Type B pancreatic cell (in vitro differentiated cells): ENCODE measurements around the gene SPATA12. TPM values are rescaled to one million over a fixed set of nuclear protein-coding genes. Genes with fewer than 3 reads are reported as not detected.
"Not testable (repeated sequence)": the region's sequence is repeated elsewhere in the genome, so short reads cannot be mapped to it uniquely, and the experiment has no call there.

Source experiments
- DNase-seq: peaks from one replicate; pipeline ENCODE4 v3.0.0; 2021; ENCODE audit warnings: mixed read lengths; ENCODE audit not compliant: unreplicated experiment; ENCODE audit errors: extremely low spot score
- H3K27ac Mint-ChIP-seq: 2 replicates; pipeline ENCODE4 v1.8.0; 2021; ENCODE audit warnings: mild to moderate bottlenecking, mixed read lengths
- H3K27me3 Mint-ChIP-seq: 2 replicates; pipeline ENCODE4 v1.8.0; 2021; ENCODE audit warnings: mixed read lengths
- H3K36me3 Mint-ChIP-seq: 2 replicates; pipeline ENCODE4 v1.8.0; 2021; ENCODE audit warnings: mixed read lengths
- H3K4me1 Mint-ChIP-seq: one replicate; pipeline ENCODE4 v1.8.0; 2021; ENCODE audit warnings: mixed read lengths; ENCODE audit not compliant: unreplicated experiment
- H3K4me3 Mint-ChIP-seq: 2 replicates; pipeline ENCODE4 v1.8.0; 2021; ENCODE audit warnings: mild to moderate bottlenecking, mixed read lengths
- H3K9me3 Mint-ChIP-seq: 2 replicates; pipeline ENCODE4 v1.8.0; 2021; ENCODE audit warnings: mixed read lengths
- total RNA-seq: library from RNA; stranded (reverse); gene quantifications from 2 replicates; pipeline ENCODE4 v1.2.1, GENCODE V29; 2021; ENCODE audit warnings: low replicate concordance
- TF ChIP-seq, protein P1 (sequence below): fragments of 200-600 bp; sonication (generic); conservative IDR thresholded peaks from 2 replicates; pipeline ENCODE4 v1.5.0; 2021; ENCODE audit warnings: antibody characterized with exemption, mild to moderate bottlenecking

SPATA12 gene
- total RNA-seq, 1 donor from 2014 or later = not detected

DNA sequence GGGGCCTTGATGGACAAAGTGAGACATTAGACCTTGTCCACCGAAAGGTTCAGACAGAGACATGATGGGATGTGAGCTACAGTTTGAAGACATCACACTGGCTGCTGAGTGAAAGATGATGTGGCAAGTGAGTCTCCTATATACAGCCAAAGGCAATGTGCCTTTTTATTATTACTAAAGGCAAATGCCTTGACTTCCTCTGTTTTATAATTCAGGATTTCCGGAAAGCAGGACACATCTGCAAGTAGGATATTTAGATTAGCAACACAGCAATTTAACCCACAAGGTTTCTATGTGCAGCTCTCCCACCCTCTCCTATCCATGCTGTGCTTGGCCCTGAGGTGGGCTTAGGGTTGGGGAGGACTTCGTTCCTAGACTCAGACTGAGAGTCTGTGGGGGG is 20.7 kb downstream of the SPATA12 start:
- H3K9me3 Mint-ChIP-seq = no peaks in the 10 kb centered on the region
- H3K27ac Mint-ChIP-seq = no peak overlapping the region
- no peak for DNase-seq
- H3K36me3 Mint-ChIP-seq = no peaks in the 10 kb centered on the region
- TF ChIP-seq, protein P1, sequence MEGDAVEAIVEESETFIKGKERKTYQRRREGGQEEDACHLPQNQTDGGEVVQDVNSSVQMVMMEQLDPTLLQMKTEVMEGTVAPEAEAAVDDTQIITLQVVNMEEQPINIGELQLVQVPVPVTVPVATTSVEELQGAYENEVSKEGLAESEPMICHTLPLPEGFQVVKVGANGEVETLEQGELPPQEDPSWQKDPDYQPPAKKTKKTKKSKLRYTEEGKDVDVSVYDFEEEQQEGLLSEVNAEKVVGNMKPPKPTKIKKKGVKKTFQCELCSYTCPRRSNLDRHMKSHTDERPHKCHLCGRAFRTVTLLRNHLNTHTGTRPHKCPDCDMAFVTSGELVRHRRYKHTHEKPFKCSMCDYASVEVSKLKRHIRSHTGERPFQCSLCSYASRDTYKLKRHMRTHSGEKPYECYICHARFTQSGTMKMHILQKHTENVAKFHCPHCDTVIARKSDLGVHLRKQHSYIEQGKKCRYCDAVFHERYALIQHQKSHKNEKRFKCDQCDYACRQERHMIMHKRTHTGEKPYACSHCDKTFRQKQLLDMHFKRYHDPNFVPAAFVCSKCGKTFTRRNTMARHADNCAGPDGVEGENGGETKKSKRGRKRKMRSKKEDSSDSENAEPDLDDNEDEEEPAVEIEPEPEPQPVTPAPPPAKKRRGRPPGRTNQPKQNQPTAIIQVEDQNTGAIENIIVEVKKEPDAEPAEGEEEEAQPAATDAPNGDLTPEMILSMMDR = no peak
- peaks cover 12% of the 10 kb centered on the region for H3K4me1 Mint-ChIP-seq
- H3K4me3 Mint-ChIP-seq = no peak overlapping the region
- H3K27me3 Mint-ChIP-seq = peaks cover 24% of the 10 kb centered on the region

DNA sequence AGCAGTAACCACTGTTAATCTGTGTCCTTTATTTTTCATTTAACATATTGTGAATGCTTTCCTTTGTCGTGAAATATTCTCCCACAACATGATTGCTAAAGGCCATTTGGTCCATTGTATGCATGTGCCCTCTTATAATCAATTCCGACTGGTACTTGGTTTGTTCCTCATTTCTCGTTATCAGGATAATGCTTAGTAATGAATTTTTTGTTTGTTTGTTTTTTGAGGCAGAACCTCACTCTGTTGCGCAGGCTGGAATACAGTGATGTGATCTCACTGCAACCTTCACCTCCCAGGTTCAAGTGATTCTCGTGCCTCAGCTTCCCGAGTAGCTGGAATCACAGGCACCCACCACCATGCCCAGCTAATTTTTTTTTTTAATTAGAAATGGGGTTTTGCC is 22.0 kb downstream of the SPATA12 start:
- no peaks in the 10 kb centered on the region for H3K36me3 Mint-ChIP-seq
- H3K9me3 Mint-ChIP-seq = no peaks in the 10 kb centered on the region
- H3K27me3 Mint-ChIP-seq = peaks cover 16% of the 10 kb centered on the region
- H3K4me1 Mint-ChIP-seq = peaks cover 22% of the 10 kb centered on the region
- H3K27ac Mint-ChIP-seq = no peak overlapping the region
- TF ChIP-seq, protein P1 = no peak
- DNase-seq = no peak
- no peak overlapping the region for H3K4me3 Mint-ChIP-seq

DNA sequence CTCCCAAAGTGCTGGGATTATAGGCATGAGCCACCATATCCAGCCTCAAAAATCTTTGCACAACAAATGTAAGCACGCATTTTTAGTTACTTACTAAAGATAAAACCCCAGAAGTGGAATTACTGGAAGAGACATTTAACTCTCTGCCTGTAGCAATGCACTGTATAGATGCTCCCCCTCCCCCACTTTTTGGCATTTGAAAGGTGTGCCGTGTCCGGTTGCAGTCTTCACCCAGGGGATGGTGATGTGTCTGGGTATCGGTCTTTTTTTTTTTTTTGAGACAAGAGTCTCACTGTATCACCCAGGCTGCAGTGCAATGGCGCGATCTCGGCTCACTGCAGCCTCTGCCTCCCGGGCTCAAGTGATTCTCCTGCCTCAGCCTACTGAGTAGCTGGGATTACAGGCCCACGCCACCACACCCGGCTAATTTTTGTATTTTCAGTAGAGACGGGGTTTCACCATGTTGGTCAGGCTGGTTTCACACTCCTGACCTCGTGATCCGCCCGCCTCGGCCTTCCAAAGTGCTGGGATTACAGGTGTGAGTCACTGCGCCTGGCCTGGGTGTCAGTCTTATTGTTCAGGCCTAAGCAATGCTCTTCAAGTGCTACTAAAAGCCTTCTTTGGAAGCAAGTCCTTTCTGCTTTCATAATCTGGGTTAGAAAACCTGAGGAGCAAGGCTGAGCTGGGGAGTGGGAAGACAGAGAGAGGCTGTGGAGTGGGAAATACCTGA is 23.0 kb downstream of the SPATA12 start:
- not testable (repeated sequence) for H3K9me3 Mint-ChIP-seq, H3K27ac Mint-ChIP-seq, H3K4me3 Mint-ChIP-seq

DNA sequence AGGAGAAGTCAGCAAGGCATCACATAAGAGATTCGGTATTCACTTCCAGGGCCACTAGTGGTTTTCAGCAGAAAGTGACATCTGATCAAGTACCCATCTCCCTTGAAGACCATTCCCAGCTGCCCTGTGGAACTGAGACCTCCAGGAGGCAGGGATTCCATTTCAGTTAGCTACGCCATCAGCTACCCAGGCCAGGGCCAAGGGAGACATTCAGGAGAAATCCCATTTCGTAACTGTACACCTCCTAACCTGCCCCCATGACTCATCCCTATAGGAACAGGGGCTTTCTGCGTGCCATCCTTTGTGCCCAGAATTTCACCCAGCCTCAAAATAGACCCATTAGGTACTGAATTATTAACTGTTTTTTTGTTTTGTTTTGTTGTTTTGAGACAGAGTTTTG is 24.7 kb downstream of the SPATA12 start:
- no peak for DNase-seq
- H3K27ac Mint-ChIP-seq = no peak overlapping the region
- H3K27me3 Mint-ChIP-seq = peaks cover 8% of the 10 kb centered on the region
- peaks cover 15% of the 10 kb centered on the region for H3K4me1 Mint-ChIP-seq
- no peaks in the 10 kb centered on the region for H3K9me3 Mint-ChIP-seq
- no peaks in the 10 kb centered on the region for H3K36me3 Mint-ChIP-seq
- TF ChIP-seq, protein P1 = no peak
- H3K4me3 Mint-ChIP-seq = no peak overlapping the region

More for the DNA sequence above, 23.0 kb downstream of the SPATA12 start:
- not testable (repeated sequence) for DNase-seq, H3K36me3 Mint-ChIP-seq, H3K27me3 Mint-ChIP-seq
- H3K4me1 Mint-ChIP-seq = peaks cover 15% of the 10 kb centered on the region

DNA sequence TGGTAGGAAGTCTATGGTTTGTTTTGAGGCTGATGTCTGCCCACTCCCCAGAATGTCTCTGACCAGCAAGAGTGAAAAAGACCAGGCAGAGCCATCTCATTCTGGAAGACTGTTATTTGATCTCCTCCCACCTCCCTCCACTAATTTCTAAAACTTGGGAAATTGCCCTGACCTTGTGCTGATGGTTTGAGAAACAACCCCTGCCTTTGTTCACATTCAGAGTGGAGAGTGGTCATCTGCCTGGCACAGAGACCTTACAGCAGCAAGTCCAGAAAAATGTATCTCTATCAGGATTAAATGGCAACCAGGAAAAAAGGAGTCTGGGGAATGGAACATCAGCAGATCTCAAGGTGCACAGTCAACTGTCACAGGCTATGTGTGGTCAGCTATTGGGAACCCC is 25.7 kb downstream of the SPATA12 start:
- H3K9me3 Mint-ChIP-seq = no peaks in the 10 kb centered on the region
- TF ChIP-seq, protein P1 = no peak
- DNase-seq = no peak
- no peaks in the 10 kb centered on the region for H3K27me3 Mint-ChIP-seq
- H3K4me3 Mint-ChIP-seq = no peak overlapping the region
- no peaks in the 10 kb centered on the region for H3K36me3 Mint-ChIP-seq
- H3K27ac Mint-ChIP-seq = no peak overlapping the region
- peaks cover 19% of the 10 kb centered on the region for H3K4me1 Mint-ChIP-seq

DNA sequence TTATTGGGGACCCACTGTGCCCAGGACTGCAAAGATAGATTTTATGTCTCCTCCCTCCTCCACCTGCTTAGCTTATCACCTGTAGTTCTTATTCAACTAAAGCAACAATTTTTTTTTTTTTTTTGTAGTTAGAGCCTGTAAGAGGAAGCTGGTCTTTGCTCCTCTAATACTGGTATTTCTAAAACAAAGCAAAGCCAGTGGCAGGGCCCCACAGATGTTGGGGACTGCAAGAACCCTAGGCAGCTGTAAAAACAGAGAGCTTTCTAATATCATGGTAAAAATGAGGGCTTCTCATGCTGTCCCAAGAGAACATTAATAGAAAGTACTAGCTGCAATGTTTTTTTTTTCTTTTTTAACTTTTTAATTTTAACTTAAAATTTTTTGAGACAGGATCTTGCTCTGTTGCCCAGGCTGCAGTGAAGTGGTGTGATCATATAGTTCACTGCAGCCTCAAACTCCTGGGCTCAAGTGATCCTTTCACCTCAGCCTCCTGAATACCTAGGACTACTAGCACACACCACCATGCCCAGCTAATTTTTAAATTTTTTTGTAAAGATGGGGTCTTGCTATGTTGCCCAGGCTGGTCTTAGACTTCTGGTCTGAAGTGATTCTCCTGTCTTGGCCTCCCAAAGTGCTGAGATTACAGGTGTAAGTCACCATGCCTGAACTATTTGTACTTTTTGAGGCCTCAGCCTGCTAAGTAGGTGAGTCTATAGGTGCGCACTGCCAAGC is 27.1 kb downstream of the SPATA12 start:
- Mint-ChIP-seq H3K4me1 (peaks cover 26% of the 10 kb centered on the region), H3K27me3 (no peaks in the 10 kb centered on the region), H3K27ac (no peak overlapping the region), H3K4me3 (no peak overlapping the region), H3K36me3 (peaks cover 4% of the 10 kb centered on the region), H3K9me3 (no peaks in the 10 kb centered on the region)
- TF ChIP-seq, protein P1 = no peak
- DNase-seq = no peak
